Astrocyte (in vitro differentiated cells and primary cell): ENCODE results near the gene VENTX.

ENCODE experiments used
- EZH2 ChIP-seq: IDR thresholded peaks from 2 replicates; pipeline ENCODE4 v1.6.1; 2012; ENCODE audit warnings: mild to moderate bottlenecking, low read length, inconsistent platforms; ENCODE audit not compliant: insufficient read depth
- TF ChIP-seq, protein P1 (sequence below): IDR thresholded peaks from 2 replicates; pipeline ENCODE4 v1.5.1; 2011; ENCODE audit warnings: low read depth, mild to moderate bottlenecking, inconsistent platforms, low read length, moderate library complexity; ENCODE audit not compliant: insufficient read depth

- TF ChIP-seq, protein P1, sequence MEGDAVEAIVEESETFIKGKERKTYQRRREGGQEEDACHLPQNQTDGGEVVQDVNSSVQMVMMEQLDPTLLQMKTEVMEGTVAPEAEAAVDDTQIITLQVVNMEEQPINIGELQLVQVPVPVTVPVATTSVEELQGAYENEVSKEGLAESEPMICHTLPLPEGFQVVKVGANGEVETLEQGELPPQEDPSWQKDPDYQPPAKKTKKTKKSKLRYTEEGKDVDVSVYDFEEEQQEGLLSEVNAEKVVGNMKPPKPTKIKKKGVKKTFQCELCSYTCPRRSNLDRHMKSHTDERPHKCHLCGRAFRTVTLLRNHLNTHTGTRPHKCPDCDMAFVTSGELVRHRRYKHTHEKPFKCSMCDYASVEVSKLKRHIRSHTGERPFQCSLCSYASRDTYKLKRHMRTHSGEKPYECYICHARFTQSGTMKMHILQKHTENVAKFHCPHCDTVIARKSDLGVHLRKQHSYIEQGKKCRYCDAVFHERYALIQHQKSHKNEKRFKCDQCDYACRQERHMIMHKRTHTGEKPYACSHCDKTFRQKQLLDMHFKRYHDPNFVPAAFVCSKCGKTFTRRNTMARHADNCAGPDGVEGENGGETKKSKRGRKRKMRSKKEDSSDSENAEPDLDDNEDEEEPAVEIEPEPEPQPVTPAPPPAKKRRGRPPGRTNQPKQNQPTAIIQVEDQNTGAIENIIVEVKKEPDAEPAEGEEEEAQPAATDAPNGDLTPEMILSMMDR, result no peak
- no peak for TF ChIP-seq EZH2
Observed at GRCh38 chr10:133194151-133194550, 43.5 kb upstream of the VENTX start.
